ENCODE results near the gene CBX8.

CBX8 gene

DNA sequence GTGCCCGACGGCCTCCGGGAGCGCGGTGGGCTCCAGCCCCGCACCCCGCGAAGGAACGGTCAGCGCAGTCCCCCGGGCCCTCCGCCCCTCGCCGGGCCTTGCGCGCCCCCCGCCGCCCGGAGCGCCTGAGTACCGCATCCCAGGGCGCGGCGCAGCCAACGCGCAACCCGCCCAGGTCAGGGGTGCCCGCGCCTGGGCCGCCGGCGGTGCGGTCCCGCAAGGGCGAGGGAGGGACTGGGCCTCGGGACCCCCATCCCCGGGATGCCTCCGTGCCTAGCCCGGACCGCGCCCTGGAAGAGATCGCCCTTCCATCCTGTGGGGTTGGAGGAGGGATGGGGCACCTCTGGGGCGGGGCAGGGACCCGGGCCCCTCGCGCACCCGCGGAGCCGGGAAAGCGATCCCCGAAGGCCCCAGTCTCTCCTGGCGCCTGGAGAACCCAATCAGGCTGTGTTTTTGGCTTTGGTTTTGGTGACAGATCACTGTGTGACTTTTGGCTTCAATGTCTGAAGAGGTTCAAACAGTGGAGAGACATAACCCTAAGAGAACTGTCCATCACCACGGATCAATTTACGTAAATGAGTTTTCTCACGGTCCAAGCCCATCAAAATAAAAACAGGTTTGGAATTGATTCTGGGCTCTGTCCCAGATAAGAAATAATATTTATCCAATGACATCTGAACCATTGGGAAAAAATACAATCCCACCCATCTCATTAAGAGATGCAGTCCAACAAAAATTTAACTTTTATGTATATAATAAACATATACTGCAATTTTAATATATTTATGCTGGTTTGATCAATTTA lies 48.4 kb downstream of the CBX8 start:
- no peak for DNase-seq

DNA sequence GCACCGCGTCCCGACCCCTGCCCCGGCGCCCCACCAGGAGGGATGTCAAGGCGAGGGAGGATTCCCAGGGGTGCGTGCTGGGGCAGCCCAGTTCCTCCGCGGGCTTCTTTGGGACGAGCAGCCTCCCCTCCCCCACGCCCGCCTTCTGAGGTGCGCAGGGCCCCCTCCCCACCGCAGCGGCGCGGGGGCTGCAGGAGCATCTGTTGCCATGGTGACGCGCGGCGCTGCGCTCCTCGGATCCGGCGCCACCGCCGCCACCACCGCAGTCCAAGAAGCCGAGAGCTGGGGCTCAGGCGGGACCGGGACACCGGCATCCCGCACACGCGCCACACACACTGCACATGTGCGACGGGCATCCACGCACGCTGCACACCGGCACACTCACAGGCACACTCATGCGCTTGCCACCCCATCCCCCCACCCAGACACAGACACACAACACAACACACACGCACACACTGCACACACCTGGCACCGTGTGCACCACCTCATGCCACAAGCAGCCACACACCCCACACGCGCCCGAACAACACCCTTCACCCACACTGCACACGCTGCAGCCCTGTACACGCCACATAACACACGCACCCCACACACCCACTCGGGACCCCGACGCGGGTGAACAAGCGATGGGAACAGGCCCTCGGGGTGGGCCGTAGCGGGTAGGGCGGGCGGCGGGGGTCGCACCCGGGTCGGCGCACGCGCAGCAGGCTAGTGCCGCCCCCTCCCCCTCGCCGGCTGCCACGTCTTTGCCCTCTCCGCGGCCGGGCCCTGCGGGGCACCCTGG lies 49.2 kb downstream of the CBX8 start:
- DNase-seq = no peak

DNA sequence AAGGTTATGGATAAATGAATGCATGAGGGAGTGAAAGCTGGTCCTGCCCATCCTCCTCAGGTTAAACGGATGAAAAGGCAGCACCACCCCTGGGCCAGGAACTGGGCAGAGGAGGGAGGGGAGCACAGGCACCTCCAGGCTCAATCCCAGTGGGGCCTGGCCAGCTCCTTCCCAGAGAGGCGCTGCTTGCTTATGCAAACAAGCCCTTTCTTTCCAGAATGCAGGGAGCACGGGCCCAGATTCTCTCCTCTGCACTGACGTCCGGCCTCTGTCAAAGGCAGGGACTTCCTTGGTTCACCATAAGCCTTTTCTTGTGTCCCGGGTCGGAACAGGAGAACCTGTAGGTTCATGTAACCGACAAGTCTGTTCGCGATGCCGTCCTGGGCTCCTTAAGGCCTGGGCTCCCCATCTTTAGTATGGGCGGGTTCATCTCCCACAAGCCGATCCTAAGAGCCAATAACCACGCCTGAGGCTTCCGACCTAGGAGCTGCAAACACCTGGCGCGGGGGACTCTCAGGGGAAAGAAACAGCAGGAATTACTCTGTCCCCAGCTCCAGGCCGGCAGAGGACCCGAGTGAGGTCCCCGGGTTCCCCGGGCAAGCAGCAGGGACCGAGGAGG lies 49.9 kb downstream of the CBX8 start:
- no peak for DNase-seq

- no peak for DNase-seq
These were observed 51.2 kb downstream of the CBX8 start for GRCh38 chr17:79745641-79746105.

GRCh38 chr17:79743614-79744013 lies 53.3 kb downstream of the CBX8 start:
- DNase-seq = no peak

GRCh38 chr17:79742951-79743476 lies 53.9 kb downstream of the CBX8 start:
- DNase-seq = no peak

GRCh38 chr17:79742589-79742918 lies 54.3 kb downstream of the CBX8 start:
- DNase-seq = no peak

All from EL (cell line).